Islet precursor cell (in vitro differentiated cells): ENCODE measurements around the gene PRR36.
"Not testable (repeated sequence)": the region's sequence is repeated elsewhere in the genome, so short reads cannot be mapped to it uniquely, and the experiment has no call there.

Experiments
- DNase-seq: peaks from one replicate; pipeline ENCODE4 v3.0.0-alpha.2; 2018

The PRR36 gene

DNA sequence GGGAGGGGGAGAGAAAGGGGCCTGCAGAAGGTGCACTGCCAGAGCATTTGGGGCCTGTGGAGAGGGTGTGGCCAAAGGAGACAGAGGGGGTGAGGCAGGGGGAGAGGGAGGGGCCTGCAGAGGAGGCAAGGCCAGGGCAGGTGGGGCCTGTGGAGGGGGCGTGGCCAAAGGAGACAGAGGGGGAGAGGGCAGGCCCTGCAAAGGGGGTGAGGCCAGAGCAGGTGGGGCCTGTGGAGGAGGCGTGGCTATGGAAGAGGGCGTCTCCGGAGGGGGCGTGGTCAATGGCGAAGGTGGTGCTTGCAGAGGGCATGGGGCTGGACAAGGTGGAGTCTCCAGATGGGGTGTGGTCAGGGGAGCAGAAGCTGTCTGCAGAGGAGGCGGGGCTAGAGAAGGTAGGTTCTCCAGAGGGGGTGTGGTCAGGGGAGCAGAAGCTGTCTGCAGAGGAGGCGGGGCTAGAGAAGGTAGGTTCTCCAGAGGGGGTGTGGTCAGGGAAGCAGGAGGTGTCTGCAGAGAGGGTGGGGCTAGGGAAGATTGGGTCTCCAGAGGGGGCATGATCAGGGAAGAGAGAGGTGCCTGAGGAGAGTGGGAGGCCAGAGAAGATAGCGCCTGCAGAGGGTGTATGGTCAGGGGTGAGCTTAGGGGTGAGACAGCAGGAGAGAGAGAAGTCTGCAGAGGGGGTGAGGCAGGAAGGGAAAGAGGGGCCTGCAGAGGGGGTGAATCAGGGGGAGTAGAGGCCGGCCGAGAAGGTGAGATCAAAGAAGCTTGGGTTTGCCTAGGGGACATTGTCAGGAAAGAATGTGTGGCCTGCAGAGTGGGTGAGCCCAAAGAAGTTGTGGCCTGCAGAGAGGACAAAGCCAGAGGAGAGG, 3.4 kb downstream of the PRR36 start:
- DNase-seq, result peak; percentile 84

DNA sequence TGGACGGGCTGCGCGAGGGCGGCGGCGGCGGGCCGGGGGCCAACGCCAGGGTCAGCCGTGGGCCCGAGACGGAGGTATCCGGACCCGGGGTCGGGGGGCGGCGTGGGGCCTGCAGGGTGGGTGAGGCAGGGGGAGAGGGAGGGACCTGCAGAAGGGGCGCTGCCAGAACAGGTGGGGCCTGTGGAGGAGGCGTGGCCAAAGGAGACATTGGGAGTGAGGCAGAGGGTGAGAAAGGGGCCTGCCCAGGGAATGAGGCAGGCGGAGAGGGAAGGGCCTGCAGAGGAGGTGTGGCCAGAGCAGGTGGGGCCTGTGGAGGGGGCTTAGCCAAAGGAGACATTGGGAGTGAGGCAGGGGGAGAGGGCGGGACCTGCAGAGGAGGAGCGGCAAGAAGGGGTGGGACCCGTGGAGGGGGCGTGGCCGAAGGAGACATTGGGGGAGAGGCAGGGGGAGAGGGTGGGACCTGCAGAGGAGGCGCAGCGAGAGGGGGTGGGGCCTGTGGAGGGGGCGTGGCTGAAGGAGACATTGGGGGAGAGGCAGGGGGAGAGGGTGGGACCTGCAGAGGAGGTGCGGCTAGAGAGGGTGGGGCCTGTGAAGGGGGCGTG, 4.2 kb downstream of the PRR36 start:
- DNase-seq, result peak; percentile 84

DNA sequence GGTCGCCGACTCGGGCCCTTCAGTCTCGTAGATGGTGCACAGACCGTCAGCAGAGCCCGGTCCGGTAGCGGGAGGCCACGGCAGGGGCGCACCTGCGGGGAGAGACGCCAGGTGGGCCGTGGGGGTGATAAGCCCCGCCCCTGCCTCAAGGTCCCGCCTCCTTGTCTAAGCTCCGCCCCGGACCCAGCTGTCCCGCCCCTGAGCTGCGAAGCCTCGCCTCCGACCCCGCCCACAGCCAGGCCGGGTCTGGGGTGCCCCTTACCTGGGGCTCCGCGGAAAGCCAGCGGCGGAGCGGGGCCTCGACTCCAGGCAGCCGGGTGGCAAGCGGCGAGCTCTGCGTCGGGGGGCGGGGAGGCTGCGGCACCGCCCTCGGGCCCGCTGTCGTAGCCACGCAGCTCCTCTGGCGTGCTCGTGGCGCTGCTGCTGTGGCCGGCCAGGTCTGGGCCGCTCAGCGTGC, 4.7 kb downstream of the PRR36 start:
- DNase-seq, result peak; percentile 87

DNA sequence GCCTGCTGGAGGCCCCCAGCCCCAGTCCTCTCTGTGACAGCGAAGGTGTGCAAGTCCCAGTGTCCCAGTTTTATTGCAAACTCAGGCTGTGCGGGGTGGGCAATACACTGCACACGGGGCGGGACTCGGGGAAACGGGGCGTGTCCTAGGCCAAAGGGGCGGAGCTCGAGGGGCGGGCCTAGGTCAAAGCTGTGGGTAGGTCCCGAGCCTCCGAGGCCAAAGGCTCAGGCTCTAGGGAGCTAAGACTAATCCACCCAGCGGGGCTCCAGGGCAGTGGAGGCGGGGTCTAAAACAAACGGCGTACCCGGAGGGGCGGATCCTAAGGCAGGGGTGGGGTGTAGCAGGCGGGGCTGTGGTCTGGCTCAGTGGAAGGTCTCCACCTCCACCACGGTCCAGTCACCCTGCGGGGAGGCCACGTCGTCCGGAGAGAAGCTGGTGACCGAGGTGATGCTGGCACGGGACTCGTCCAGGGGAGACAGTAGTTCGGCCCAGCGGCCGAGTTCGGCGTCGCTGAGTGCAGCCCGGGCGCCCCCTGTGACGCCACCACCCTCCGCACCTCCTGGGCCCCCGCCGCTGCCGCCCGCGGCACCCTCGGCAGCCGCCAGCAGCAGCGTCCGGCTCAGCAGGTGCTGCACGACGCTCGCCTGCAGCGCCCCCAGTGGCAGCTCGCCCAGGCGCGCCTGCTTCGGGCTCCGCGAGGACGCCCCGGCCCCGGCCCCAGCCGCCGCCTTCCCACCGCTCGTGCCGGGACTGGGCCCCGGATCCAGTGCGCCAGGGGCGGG, 5.3 kb downstream of the PRR36 start:
- DNase-seq, result peak; percentile 90

DNA sequence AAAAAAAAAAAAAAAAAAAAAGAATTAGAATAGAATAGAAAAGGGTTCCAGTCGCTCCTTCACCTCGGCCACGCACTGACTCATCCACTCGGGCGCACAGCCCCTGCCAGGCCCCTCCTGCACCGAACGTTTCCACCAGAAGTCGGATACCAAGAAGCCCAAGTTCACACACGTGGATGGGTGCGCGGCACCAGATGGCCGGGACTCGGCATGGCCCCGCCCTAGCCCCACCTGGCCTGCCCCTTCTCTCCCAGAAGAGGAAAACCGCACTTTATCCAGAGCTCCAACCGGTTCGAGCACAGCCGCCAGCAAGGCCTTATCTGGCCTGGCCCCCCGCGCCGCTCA, 5.9 kb downstream of the PRR36 start:
- no peak for DNase-seq

- DNase-seq, result no peak
These were observed 6.9 kb downstream of the PRR36 start for GRCh38 chr19:7867092-7867844.

DNA sequence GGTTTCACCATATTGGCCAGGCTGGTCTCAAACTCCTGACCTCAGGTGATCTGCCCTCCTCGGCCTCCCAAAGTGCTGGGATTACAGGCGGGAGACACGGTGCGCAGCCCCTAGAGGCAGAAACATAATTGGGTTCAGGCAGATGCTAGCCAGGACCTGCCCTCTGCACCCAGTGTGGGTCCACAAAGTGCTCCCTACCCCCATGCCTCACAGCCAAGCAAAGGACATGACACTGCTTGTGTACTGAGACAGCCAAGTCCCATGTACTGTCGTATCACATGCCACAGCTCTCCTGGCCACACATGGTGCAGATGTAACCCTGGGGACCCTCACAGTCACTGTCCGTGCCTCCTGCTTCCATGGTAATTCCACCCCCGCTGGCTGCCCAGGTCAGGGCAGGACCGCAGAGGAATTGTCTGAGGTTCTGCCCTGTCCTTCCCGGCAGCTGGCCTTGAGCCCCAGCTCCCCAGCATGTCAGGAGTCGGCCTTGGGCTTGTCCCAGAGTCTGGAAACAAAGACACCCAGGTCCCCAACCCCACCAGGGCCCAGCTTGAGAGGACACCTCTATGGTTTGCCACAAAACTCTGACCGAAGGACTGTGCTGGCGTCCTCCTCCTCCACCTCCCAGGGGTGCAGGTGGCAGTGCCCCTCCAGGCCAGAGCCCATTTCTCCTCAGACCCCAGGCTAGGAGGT, 7.6 kb downstream of the PRR36 start:
- peak; percentile 54 for DNase-seq

- DNase-seq, result no peak
These were observed 8.8 kb downstream of the PRR36 start for GRCh38 chr19:7865262-7865911.

DNA sequence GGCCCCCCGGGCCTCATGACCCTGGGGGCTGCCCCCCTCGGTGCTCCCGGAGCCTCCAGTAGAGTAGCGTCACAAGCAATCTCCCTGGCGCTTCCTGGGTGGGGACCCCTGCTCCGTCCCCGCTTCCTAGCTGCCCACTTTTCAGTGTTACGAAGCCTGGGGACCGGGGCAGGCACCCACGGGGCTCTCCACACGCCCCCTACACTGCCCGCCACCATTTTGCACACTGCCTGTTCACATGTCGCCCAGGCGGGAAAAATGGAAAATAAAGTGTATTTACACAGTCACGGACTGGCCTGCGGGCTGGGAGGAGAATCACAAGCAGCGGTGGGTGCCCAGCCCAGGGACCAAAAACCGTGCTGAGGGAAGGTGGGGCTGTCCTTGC, 9.5 kb downstream of the PRR36 start:
- DNase-seq, result no peak

- no peak for DNase-seq
These were observed 10.1 kb downstream of the PRR36 start for GRCh38 chr19:7863971-7864689.

DNA sequence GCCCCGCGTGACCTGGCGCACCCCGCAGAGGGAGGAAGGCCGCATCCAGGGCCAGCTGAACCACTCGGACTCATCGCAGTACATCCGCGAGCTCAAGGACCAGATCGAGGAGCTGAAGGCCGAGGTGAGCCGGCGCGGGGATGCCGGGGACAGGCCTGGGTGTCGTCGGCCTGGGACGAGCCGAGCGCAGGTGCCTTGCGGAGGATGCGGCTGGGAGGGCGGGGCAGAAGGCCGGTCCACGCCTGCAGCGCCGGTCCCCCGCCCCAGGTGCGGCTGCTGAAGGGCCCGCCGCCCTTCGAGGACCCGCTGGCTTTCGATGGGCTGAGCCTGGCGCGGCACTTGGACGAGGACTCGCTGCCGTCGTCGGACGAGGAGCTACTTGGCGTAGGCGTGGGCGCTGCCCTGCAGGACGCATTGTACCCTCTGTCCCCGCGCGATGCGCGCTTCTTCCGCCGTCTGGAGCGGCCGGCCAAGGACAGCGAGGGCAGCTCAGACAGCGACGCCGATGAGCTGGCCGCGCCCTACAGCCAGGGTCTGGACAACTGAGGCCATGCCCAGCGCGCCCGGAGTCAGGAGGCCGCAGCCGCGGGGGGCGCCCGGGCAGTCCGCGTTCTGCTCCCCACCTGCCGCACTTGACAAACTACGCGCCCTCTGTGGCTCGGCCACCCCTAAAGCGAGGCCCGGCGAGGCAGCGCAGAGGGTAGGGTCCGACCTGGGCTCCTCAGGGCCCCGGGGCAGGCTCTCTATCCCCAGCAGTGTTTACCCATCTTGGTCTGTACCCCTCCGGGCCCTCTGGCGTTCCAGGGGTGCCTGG, 10.8 kb downstream of the PRR36 start:
- DNase-seq, result peak; percentile 67

DNA sequence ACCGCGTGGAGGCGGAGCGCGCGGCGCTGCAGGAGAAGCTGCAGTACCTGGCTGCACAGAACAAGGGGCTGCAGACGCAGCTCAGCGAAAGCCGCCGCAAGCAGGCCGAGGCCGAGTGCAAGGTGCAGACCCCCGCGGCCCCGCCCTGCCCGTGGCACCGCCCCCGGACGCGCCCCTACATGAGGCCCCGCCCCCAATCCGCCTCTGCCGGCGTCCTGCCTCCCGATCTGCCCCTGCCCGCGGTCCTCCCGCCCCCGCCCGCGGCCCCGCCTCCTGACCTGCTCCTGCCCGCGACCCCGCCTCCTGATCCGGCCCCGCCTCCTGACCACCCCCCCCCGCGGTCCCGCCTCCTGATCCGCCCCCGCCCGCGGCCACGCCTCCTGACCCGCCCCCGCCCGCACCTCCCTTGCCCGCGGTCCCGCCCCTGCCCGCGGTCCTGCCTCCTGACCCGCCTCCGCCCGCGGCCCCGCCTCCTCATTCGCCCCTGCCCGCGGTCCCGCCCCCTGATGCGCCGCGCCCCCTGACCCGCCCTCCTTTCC, 11.7 kb downstream of the PRR36 start:
- DNase-seq, result peak; percentile 96

DNA sequence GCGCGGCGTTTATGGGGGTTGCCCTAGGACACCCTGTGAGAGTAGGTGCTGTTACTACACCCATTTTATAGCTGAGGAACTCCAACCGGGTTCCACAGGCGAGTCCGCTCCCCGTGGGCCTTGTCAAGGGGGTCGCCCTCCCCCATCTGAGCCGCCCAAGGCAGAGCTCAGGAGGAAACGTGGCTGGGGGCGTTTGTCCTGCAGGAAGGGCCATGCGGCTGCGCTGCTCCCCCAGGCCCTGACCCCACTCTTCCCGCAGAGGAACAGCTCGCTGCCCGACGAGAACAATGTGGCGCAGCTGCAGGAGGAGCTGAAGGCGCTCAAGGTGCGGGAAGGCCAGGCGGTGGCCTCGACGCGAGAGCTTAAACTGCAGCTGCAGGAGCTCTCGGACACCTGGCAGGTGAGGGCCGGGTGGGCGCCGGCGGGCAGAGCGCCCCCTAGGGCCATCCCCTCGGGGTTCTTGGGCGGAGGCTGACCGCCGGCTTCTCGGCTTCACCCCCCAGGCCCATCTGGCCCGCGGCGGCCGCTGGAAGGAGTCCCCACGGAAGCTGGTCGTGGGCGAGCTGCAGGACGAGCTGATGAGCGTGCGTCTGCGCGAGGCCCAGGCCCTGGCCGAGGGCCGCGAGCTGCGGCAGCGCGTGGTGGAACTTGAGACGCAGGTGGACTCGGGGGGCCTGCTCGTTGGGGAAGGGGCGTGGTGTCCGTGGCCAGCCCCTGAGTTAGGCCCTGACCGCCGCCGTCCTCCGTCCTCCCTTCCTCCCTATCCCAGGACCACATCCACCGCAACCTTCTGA, 12.4 kb downstream of the PRR36 start:
- DNase-seq, result no peak

- DNase-seq, result no peak
These were observed 13.2 kb downstream of the PRR36 start for GRCh38 chr19:7860714-7861618.

GRCh38 chr19:7859831-7860713, 14.1 kb downstream of the PRR36 start:
- DNase-seq, result no peak

GRCh38 chr19:7859087-7859486, 15.1 kb downstream of the PRR36 start:
- not testable (repeated sequence) for DNase-seq
